HG03439 (cell line): ENCODE measurements around the gene RNMT.
"Not testable (repeated sequence)": the region's sequence is repeated elsewhere in the genome, so short reads cannot be mapped to it uniquely, and the experiment has no call there.

Source experiments
- ATAC-seq: cut with Tn5 transposase; IDR thresholded peaks from one replicate; pipeline ENCODE4 v1.9.1; 2021; ENCODE audit warnings: mild to moderate bottlenecking, moderate library complexity; ENCODE audit not compliant: unreplicated experiment

The RNMT gene

DNA sequence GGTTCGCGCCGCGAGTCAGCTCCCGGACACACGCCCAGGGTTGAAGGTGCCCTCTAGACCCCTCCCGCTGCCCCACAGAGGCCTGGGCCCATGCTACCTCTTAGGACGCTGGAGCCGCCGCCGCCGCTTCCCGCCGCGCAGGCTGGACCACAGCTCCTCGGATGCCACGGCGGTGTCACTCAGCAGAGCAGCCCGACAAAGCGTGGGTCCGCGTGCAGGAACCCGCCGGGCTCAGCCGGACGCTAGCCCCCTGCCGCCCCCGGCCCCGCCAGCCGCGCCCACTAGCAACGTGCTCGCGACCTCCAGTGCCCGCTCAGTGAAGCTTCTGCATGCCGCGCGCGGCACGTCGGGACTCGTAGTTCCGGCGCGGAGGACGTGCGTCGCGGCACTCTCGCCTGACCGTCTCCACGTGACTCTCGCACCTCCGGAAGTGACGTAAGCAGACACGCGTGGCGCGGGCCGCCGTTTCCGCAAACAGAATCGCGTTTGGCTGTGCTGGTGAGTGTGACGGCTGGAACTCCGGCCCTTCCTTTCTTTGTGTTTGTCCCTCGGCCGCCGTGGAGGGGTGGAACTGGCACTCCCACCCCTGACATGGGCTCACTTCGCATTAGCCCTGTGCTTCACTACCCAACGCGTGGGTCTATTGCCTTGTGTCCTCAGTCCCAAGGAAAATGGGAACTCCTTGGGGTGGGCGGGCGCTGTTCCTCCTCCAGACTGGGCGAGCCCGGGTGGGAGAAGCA lies at the start of gene RNMT, which contains the start of gene FAM210A:
TSS of gene RNMT (plus strand) at position 442 of the 740 bp plus-strand sequence. CDS start 4,845 bp downstream, outside the sequence.
TSS of gene FAM210A (minus strand) at position 327 of the 740 bp plus-strand sequence. CDS start 44,481 bp downstream, outside the sequence.
- peak; percentile 95 for ATAC-seq

DNA sequence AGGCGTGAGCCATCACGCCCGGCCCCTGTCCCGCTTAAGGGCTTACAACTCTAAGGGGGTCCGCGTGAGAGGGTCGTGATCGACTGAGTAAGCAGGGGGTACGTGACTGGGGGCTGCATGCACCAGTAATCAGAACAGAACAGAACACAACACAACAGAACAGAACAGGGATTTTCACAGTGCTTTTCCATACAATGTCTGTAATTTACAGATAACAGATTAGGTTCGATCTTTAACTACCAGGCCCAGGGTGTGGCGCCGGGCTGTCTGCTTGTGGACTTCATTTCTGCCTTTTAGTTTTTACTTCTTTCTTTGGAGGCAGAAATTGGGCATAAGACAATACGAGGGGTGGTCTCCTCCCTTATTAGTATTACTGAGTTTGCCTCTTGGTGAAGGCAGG lies 49.1 kb upstream of the RNMT start:
- not testable (repeated sequence) for ATAC-seq

DNA sequence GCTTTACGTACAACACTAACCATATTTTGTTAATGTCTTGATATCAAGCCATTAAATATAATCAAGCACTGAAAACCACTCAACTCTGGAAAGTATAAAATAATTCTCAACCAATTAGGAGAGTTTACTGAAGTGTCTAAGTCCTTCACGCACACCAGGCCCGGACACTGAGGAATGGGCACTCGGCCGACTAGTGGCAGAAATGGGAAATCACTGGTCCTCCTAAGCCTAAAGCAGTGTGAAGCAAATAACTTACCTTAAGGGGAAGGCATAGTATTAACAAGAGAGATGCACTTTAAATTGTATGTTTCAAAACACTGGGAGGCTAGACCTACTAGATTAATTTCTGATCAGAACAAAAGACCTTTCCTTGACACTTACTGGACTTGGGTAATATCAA lies 45.9 kb upstream of the RNMT start:
- ATAC-seq = no peak

DNA sequence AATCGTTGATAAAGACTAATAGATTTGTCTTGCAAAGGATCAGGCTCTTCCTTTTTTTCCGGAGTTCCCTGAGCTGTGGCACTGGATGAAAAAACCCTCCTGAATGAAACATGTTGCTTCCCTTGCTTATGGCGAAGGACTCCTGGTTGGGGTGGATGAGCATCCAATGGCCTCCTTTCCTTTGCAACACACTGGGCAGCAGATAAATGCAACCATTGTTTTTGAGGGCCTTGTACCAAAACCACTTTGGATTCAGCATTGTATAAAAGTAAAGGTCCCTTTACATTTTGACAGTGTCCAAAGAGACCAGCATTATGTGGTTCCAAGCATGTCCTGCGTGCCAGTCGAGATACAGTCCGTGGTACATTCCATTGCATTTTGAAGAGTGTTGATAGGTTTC lies 44.8 kb upstream of the RNMT start:
- no peak for ATAC-seq

DNA sequence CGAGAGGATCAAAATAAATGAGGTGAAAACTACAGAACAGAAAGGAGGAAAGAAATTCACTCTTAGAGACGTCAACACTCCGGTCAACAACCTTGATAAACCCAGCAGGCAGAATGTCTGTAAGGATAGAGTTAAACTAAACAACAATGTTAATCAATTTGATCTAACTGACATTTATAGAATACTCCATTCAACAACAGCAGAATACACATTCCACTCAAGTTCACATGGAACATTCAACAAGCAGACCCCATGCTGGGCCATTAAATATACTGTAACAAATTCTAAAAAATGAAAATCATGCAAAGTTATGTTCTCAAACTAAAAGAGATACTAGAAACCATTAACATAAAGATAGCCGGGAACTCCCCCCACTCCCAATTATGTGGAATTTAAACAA lies 41.9 kb upstream of the RNMT start:
- no peak for ATAC-seq

DNA sequence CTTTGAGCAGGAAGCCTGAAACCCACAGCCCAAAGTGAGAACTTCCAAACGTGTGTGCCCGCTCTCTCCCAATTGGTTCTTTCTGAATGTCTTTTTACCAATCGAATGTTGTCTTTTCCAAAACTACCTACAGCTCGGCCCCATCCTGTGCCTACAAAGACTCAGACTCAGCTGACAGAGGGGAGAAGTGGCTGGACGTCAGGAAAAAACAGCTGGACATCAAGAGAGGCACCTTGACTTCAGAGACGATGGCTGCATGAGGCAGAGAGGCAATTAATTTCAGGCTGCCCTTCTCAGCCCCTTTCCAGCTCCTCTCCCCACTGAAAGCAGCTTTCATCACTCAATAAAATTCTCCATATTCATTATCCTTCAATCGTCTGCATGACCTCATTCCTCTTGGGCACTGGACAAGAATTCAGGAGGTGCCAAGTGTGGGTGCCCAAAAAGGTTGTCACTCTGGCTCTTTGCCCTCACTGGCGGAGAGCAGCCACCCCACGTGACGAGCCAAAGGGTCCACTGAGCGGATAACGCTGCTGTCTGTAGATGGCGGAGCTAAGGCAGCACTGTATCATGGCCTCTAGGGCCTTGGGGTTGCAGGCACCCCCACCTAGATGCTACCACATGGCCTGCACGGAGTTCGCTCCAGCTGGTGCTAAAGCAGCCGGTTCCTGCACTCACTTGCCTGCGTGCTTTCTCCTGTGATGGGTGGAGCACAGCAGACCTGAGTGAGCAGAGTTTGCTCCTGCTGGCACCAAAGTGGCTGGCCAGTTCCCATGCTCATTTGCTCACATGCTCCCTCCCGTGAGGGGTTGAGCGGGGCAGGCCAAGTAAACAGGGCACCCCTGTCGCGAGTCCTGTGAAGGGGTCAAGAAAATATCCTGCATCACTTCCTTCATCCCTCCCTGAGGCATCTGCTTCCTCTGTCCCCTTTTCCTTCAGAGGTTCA lies 38.0 kb upstream of the RNMT start:
- ATAC-seq = no peak

DNA sequence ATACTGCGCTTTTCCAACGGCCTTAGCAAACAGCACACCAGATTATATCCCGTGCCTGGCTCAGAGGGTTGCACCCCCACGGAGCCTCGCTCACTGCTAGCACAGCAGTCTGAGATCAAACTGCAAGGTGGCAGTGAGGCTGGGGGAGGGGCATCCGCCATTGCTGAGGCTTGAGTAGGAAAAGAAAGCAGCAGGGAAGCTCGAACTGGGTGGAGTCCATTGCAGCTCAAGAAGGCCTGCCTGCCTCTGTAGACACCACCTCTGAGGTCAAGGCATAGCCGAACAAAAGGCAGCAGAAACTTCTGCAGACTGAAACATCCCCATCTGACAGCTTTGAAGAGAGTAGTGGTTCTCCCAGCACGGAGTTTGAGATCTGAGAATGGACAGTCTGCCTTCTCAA lies 36.4 kb upstream of the RNMT start:
- not testable (repeated sequence) for ATAC-seq

DNA sequence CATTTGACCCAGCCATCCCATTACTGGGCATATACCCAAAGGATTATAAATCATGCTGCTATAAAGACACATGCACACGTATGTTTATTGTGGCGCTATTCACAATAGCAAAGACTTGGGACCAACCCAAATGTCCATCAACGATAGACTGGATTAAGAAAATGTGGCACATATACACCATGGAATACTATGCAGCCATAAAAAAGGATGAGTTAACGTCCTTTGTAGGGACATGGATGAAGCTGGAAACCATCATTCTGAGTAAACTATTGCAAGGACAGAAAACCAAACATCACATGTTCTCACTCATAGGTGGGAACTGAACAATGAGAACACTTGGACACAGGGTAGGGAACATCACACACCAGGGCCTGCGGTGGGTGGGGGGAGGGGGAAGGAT lies 31.1 kb upstream of the RNMT start:
- ATAC-seq = not testable (repeated sequence)

DNA sequence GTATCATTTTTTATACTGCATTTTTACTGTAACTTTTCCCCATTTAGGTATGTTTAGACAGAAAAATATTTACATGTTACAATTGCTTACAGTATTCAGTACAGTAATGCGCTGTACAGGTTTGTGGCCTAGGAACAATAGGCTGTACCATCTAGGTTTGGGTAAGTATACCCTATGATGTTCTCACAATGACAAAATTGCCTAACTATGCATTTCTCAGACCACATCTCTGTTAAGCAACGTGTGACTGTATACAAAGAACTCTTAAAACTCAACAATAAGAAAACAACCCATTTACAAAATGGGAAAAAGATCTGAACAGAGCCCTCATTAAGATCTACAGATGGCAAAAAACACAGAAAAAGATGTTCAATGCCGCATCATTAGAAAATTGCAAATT lies 29.5 kb upstream of the RNMT start:
- ATAC-seq = no peak

DNA sequence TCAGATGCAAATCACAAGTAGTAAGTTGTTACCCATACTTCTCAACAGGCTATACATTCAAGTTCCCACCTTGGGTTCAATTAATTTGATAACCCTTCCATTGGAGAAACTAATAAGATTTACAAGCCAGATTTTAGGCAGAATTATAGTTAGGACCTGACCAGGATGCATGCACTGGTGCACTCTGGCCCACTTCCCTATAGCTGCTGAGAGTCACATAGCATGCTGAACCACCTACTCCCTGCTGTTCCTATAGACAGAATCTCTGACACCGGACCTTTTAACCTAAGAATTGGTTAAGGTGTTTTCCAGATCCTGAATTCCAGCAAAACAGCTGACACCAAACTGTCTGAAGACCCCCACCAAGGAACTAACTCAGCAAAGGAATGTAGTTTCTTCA lies 26.3 kb upstream of the RNMT start:
- ATAC-seq = no peak

DNA sequence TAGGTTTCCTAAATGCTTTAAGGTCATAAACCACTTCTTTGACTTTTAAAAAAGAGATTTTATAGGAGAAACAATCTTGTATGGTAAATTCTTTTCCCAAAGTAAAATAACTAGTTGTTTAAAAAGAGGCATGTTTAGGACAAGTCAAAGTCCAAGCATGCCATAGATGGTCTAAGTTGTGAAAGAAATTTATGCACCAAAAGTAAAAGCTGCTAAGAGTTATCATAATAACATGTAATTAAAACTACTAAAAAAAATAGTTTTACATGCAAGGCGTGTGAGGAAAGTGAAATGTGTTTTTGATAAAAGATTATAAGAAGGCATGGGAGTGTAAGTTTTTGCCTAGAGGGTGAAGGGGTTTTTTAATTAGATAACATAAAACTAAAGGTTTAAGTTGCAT lies 22.6 kb upstream of the RNMT start:
- no peak for ATAC-seq

DNA sequence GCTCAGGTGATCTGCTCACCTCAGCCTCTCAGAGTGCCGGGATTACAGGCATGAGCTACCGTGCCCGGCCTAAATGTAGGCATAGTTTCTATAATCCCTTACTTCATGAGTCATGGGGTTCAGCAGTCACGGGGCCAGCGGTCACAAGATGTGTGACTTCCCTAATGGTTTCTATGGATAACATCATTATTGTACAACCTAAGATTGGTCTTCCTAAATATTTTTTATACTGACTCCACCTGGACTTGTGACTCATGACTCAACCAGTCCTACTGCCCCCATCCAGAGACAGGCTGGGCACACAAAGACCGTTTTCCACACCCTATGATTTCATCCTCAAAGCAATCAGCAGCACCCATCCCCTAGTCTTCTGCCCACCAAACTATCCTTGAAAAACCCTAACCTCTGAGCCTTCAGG lies 16.1 kb upstream of the RNMT start:
- ATAC-seq = no peak

DNA sequence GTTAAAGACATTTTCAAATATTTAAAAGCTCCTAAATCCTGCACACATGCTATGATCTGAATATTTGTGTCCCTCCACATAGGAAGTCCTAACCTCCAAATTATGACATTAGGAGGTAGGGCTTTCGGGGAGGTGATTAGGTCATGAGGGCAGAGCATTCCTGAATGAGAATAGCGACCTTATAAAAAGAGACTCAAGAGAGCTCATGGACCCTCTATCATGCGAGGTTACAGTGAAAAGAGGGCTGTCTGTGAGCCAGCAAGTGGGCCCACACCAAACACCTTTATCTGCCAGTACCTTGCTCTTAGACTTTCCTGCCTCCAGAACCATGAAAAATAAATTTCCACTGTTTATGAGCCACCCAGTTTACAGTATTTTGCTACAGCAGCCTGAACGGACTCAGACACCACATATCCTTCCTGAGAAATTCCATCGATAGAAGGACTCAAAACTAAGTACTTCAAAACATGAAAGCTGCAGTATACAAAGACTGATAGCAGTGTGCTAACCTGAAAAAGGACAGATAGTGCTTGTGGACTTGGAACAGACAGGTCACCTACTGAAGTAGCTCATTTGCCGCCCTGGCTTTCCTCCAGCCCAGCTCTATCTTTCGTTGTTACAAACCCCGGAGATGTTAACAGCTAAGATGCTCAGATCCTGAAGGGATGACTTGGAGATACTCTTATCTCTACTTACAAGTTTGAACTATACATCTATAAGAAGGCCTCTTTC lies 13.9 kb upstream of the RNMT start:
- ATAC-seq = no peak

DNA sequence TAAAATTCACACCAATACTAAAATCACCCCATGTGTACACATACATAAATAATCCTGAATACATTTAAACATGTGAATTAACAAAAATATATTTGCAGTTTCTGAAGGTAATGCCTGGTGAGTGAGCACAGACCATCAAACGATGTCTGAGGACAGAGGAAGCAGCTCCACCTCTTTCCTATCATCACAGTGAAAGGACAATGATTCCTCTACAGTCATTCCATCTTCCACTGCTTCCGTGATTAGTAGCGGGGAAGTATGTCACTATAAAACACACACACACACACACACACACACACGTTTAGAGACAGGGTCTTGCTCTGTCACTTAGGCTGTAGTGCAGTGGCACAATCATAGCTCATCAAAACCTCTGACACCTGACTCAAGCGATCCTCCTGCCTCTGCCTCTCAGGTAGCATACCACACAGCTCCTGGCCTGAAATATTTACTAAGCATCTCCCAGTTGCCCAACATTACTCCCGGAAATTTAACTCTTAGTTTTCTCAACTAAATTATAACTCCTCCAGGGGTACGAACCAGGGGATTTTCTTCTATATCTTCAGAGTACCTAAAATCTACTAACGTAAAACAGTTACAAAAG lies 12.9 kb upstream of the RNMT start:
- ATAC-seq = no peak

DNA sequence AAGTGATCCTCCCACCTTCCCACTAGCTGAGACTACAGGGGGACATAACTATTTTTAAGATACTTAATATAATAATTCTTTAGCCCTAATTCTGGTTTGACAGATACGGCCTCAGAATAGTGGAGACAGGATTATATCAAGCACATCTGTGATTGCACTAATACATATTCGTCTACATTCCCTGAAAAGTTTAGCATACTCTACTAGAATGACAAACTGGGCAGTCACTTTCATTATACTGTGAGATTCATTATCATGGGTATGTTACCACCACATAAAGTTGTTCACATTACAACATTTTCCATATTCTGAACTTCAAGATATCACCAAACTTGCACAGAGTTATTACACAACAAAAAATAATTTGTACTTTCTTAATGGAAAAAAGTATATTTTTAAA lies 11.1 kb upstream of the RNMT start:
- ATAC-seq = no peak

DNA sequence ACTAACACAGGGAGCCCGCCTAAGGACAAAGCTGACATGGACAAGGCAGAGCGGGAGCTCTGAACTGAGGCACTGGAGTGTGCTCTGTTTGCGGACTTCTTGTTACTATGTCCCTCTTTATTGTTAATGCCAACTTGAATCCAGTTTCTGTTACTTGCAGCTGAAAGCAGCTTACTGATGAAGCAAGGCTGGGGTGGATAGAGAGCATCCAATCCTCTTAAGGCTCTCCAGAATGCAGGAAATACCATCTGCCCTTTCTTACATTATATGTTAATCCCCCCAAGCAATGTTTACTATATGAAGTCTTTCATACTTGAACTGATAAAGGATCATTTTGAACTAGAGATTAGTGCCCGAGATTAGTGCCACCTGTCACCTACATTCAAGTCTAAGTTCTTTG lies 9.6 kb upstream of the RNMT start:
- ATAC-seq = no peak

DNA sequence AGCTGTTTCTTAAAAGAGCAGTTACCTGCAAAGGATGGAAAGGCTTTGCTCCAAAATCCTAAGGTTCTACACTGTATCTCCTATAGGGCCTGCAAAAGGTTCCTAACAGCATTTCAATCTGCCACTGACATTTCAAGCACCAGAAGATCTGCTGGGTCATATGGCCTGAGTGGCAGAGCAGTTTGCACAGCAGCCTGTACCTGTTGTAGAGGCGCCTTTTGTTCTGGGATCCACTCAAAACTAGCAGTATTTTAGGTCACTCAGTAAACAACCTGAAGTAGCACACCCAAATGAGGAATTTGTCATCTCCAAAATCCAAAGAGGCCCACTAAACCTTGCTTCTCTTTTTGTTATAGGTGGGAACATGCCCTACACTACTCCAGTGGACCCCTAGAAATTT lies 6.3 kb upstream of the RNMT start:
- no peak for ATAC-seq

DNA sequence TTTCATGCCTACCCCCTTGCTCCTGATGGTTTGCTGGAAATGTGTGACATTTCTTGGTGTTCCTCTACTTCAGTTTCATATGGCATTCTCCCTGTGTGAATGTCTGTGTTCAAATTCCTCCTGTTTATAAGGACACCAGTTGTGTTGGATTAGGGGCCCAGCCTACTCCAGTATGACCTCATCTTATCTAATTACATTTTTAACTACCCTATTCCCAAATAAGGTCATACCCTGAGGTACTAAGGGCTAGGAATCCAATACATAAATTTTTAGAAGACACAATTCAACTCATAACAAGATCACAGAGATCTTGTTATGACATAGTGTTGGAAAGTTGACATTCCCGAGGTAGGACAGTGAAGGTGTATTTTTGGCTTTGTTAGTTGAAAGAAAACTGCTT lies 5.6 kb upstream of the RNMT start:
- ATAC-seq = no peak

DNA sequence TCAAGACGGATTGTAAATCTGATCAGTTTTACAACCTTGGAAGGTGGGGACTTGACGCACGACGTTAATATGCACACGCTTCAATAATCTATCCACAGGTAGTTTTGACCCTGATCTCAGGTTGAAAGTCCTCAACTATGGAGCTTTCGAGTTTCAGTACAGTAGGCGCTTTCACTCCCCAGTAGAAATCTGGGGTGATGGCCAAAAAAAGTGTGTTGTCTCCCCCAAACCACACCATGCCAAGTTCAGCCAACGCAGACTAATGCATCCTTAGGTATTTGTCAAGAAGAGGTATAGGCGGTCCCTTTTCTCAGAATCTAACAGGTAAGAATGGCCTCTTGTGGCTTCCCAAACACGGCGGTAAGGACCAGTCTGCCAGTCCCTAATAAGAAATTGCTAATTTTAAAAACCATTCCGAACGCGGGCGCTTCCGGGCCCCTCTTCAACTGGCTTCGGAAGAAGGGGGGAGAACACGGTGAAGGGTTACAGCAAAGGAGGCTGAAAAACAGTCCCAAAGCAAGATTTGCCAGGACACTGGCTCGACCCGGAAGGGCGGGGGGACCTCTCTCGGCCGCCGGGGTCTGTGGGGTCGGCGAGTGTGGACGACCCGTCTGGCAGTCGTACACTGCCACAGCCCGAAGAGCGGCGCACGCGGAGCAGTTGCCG lies 774 bp upstream of the RNMT start:
- no peak for ATAC-seq

DNA sequence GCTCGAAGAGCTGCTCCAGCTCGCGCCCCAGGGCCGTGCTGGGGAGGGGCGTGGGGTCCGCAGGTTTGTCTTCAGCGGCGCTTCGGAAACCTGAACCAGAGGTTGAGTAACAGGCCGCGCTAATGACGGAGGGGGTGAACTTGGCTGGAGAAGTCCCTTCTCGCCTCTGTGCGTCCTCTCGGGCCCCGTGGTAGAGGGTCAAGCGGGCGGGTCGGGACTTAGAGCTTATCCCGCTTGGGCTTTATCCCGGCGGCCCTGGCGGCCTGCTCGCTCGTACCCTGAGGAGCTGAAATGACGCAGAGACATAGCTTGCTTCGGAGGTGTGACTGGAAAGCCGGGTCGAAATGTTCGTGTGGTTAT lies 479 bp downstream of the RNMT start:
- ATAC-seq = peak; percentile 20
